ENCODE results near the gene MAIP1. TPM values are rescaled to one million over a fixed set of nuclear protein-coding genes. Genes with fewer than 3 reads are reported as not detected.

Gene MAIP1
- total RNA-seq, 1 donor from 2014 or later: 19.3 TPM

DNA sequence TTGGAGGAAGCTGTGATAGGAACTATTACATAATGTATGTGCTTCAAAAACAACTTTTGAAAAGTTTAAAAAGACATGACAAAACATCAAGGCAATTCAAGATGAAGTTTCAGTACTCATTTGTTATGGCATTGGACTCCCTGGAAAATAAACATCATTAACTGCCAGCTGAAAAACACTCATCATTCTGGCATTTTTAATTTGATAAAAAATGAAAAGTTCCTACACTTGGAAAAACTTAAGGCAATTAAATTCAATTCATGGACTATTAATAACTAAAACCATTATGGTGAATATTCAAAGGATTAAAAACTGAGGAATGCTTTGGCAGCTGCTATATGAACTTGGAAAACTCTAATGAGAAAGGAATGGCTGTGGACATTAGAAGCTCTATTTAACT, 8.5 kb upstream of the MAIP1 start:
- no peak for DNase-seq (ENCODE audit: low spot score)

DNA sequence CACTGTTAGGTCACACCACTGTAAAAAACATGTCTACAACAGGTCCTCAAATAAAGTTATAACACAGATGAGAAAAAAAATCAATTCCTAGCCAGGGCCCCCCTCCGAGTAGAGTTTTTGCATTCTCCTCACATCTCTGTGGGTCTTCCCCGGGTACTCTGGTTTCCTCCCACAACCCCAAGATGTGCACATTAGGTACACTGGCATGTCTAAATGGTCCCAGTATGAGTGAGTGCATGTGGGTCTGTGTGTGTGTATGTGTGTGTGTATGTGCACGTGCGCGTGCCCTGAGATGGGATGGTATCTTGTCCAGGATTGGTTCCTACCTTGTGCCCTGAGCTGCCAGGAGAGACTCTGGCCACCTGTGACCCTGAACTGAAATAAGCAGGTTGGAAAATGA, 5.0 kb upstream of the MAIP1 start:
- DNase-seq (ENCODE audit: low spot score): no peak

DNA sequence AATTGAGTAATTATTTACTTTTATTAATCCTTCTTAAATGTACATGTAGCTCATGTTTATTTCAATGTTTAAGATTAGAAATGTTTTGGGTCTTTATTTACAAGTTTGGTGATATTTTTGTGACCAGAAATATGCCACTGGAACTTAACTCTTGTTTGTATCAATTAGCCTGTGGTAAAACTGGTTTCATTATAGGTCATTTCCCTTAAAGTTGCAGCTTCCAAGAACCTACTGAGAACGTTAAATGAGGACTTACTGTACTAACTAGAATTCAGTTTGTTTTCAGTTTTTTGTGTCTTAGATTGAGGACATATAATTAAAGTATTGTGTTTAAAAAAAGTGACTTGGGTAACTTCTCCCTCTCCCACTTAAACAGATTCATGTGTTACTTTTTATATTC, 4.4 kb upstream of the MAIP1 start:
- DNase-seq (ENCODE audit: low spot score): no peak

DNA sequence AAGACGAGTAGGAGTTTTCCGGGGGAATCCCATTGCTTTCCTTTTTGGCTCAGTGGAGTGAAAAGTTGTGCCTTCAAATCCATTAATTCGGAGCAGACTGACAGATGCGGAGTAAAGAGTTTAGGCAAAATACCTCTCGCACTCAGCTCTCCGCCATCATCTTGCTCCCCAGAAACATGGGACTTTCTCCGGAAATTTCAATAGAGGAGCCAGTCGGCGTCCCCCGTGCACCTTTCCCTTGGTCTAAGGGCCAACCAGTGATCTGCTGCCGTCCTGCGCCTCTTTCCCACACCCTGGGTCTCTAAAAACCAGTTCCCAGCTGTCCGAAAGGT, 409 bp upstream of the MAIP1 start:
- DNase-seq (ENCODE audit: low spot score): no peak

DNA sequence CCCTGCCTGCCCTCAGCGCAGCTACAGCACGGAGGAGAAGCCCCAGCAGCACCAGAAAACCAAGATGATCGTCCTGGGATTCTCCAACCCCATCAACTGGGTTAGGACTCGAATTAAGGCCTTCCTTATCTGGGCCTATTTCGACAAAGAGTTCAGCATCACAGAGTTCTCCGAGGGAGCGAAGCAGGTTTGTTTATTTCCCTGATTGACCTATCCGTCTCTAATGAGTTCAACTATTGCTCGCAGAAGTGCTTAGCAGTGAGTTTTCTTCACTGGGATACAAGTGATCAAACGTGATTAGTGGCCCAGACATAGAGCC, 639 bp downstream of the MAIP1 start:
- DNase-seq (ENCODE audit: low spot score): no peak

DNA sequence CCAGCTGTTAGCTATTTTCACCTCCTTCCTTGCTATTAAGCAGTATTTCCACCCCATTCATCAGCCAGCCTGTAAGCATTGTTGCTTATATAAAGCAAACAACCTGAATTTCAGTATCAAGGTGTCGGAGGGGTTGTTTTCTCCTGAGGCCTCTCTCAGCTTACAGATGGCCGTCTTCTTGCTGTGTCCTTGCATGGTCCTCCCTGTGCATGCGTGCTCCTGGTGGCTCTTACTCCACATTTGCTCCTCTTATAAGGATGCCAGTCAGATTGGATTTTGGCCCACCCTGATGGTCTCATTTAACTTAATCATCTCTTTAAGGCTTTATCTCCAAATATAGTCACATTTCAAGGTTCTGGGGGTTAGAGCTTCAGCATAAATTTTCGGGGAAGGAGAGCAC, 2.6 kb downstream of the MAIP1 start:
- DNase-seq (ENCODE audit: low spot score): no peak

DNA sequence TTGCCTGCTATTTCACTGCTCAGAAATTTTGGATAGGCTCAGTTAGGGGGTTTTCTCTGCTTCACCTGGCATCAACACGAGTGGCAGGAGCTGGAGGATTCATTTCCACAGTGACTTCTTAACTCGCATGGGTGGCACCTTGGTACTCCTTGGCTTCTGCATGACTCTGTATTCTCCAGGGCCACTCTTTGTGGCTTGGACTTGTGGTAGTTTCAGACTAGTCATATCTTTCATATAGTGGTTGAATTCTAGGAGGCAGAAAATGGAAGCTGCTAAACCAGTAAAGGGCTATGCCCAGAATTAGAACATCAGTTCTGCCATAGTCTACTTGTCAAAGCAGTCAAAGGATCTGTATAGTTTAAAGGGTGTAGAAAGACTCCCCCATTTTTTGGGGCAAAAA, 6.8 kb downstream of the MAIP1 start:
- no peak for DNase-seq (ENCODE audit: low spot score)

DNA sequence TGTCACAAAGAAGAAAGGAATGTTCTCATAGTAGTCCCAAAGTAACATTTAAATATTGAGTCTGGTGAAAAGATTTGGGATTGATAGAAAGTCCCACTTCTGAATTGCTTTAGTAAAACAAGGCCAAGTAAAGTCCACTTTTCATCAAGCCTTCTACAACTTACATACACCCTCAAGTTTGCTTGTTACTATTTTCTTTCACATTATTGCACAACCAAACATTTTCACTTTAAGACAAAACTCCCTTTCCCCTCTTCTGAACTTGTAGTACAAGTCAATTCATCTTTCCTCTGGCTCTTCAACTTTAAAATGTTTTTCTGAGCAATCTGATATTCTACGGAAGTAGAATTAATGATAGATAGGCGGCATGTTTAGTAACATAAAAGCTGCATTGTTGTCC, 11.0 kb downstream of the MAIP1 start:
- no peak for DNase-seq (ENCODE audit: low spot score)

DNA sequence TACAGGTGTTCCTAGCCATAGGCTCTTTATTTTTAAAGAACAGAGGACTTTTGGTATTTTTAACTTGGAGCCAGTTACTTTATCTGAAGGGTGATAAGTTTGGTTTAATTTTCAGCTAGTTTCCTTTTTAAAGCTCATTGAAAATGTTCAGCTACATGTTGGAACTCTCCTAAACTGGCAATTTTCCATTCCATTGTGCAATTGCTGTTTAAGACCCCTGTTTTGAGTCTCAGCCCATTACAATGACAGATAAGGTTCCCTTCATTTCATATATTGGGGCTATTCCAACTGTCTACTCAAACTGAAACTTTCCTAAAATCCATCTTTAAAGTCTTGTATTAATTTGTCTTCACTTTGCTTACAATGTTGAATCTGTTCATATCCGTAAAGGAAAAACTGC, 11.6 kb downstream of the MAIP1 start:
- no peak for DNase-seq (ENCODE audit: low spot score)

DNA sequence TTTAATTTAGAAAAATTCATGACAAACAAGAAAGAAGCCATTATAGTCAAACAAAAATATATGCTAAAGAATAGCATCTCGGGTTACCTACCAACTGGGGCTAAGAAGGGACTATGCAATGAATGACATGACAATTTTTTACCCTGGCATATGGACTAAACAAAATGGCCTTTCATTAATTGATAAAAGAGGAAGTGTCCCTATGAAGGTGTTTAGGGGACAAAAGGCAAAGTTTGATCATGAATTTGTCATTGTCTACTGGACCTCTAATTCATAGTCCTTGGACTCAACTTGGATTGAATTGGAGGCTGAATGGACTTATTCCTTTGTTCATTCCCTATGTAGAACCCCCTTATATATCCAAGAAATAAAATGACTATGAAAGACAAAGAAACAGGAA, 12.7 kb downstream of the MAIP1 start:
- DNase-seq (ENCODE audit: low spot score): no peak

DNA sequence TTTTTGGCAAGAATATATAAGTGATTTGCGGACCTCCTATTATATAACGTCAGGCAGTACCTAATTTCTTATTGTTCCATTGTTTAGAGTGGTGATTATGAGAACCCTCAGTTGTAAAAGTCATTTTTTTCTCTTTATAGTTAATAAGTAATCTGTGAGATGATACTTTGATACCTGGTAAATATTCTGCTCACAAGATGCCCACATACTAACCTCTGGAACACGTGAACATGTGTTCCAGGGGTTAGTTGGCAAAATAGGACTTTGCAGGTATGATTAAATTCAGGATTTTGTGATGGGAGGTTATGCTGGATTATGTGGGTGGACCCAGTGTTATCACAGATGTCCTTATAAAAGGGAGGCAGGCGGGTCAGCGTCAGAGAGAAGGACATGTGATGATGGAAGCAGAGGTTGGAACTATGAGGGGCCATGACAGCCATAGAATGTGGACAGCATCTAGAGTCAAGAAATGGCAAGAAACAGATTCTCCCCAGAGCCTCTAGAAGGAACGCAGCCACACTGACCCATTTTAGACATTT, 16.8 kb downstream of the MAIP1 start:
- no peak for DNase-seq (ENCODE audit: low spot score)

DNA sequence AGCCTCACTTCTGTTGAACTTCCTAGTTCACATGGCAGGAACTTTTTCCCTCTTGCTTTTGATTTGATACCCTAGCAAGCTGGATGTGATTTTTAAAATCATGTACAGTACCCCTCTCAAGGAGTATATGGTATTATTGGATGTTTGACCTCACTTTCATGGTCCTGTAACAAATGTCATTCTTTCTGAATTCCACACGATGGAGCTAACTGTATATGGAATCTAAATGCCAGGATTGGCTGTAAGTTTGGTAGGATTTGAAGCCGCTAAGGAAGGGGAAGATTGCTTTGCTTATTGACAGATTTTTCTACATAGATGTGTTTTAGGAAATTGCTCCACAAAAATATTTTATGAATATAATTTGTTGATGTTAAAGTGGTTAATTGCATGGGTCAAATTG, 18.3 kb downstream of the MAIP1 start:
- DNase-seq (ENCODE audit: low spot score): no peak

DNA sequence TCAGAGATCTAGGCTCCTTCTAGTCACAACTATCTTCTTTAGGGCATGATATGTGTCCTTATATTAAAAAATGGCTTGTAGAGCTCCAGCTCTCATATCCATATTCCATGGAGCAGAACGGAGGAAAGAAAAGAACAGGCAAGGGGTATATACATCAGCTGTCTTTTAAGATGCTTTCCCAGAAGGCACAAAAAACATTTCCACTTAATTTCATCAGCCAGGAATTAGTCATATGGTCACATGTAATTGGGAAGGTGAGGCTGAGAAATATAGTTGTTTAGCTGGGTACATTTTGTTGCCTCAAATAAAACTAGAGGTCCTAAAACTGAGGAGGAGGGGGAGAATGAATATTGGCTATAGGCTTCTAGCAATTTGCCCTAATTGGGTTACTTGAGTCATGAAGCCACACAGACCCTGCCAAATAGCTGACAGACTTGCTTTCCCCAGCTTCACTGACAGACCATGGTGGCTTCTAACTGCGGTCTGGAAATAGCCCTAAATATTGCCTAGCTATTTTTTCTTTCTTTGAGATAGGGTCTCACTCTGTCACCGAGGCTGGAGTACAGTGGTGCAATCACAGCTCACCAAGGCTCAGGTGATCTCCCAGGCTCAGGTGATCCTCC, 20.0 kb downstream of the MAIP1 start:
- DNase-seq (ENCODE audit: low spot score): no peak

DNA sequence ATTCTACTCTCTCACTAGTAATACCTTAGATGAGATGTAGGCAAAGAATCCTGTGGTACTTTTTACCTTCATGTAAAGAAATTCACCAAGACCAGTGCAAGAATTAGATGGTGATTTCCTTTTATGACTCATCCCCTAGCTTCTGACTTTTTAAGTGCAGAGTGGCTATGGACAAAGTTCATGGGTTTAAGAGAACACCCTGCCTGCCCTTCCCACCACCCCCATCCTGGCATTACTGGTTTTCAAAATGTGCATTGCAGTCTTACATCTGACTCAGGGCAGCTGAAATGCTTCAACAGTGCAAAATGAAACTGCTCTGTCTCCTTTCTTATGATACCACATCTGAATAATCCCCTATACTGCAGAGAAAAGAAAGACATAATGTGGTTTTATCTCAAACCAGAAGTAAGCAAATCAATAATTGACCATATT, 22.6 kb downstream of the MAIP1 start:
- no peak for DNase-seq (ENCODE audit: low spot score)

DNA sequence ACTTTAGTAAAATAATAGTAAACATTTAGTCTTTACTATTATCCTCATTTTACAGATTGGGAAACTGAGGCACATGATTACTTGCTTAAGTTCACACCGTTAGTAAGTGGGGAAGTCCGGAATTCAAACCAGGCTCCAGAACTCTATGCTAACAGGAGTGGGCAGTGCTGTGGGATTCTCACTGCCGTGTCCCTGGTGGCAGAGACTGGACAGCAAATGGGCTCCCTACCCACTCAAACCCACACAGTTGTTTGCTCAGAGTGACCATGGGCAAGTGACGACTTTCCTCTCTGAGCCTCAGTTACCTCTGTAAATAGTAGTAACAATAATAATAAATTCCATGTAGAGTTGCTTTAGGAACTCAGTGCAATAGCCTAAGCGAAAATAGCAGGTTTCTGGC, 24.0 kb downstream of the MAIP1 start:
- DNase-seq (ENCODE audit: low spot score): no peak

DNA sequence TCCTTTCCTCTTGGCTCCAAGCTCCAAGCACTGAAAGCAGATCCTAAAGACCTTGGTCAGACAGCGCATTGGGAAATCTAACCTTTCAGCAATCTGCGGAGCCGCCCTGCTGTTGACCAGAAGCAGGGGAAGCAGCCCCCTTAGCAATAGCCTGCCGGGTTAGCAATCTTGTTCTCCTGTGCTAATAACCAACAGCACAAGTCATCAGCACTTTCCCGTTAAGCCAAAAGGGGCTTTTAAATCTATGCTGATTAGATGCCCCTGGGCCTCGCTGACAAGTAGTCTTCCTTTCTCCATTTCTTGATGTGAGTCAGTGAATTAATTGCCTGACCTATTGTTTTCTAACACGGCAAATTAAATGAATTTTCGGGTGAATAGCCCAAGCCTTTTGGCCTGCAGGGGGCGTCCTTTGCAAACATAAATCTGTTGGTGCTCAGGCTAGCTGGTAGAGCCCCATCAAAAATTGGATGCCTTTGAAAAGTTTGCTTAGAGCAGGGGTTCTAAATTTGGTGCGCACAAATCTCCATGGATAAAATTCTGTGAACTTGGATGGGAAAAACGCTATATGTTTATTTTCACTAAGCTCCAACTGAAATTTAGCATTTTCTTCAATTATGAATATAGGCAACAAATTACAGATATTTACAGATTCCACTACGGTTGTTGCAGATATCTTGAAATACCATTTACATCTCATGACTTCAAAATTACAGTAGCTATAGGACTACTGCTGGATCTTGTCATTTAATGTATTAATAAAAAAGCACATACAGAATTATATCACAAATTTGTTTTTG, 24.6 kb downstream of the MAIP1 start:
- DNase-seq (ENCODE audit: low spot score): peak; percentile 92

DNA sequence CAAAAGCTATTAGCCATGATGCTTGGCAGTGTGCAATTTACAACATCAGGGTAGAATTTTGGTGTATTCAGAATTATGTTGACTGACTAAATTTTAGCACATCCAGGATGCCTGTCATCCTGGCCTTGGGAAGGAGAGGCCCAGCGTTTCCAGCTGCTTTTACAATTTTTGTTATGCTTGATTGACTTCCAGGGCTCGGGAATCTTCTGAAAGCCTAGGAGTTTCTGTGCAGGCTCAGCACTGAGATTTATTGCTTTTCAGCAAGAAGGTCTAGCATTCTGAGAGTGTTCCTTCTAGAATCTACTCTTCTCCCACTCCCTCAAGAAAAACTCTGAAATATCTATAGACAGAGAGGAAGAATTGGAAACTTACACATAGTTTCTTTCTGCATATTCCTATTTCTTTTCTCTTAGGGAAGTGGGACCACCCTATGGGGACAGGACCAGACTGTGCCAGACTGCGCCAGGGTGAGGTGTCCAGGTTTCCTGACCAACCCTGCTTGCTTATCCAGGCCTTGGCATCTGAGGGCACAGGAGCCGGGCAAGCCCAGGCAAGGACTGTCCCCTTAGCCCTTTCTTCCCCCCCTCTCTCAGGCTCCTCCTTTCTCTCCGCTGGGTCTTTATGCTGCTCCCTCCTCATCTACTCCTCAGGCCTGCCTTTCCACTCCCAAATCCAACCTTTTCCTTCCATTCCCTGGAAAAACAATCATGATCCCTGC, 26.9 kb downstream of the MAIP1 start:
- no peak for DNase-seq (ENCODE audit: low spot score)

DNA sequence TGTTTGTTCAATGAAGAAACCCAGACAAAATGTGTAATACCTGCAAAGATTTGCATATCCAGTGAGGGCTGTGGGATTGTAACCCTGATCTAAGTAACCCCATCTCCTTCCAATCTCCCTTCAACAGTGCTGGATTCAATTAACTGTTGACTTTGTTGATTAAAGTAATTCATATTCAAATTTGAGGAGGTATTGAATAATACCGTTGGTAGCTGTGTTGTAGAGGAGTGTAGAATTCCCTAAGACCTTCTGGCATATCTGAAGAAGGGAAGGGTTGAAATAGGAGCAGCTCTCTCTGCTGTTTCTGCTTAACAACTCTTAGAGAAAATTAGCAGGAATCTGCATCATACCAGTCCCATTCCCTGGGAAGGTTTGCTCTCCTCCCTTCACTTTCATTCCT, 28.2 kb downstream of the MAIP1 start:
- no peak for DNase-seq (ENCODE audit: low spot score)

DNA sequence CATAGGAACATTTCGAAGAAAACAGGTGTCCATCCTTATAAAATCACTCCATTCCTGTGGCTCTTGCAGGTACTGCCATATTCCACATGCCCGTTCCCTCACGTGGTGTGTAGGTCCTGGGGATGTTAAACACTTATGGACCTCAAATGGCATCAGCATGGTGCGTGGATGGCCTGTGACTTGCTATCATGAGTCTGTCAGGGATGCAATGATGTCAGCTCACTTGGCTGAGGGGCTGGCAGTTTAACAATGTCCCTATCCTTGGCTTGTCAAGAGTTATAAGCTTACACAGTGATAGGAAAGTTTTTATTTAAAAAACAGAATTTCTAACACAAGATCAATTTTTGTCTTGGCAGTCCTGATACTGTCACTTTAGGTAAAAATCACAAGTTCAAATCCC, 28.8 kb downstream of the MAIP1 start:
- DNase-seq (ENCODE audit: low spot score): no peak

DNA sequence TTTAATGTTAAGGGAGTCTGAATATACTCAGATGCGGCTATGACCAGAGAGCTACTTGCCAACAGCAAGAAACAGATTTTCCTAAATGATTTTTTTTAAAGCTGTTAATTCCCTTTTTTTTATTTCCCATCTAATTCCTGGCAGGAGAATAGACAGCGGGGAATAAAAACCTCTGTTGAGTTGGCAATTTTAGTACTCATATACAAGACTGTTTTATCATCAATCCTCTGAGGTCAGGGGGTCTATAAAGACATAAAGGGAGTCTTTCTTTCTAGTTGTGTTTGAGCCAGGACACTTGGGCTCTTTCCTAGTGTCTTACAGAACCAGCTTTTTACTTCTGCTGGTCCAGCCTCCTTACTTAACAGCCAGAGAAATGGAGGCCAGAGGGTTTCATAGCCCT, 29.4 kb downstream of the MAIP1 start:
- no peak for DNase-seq (ENCODE audit: low spot score)

DNA sequence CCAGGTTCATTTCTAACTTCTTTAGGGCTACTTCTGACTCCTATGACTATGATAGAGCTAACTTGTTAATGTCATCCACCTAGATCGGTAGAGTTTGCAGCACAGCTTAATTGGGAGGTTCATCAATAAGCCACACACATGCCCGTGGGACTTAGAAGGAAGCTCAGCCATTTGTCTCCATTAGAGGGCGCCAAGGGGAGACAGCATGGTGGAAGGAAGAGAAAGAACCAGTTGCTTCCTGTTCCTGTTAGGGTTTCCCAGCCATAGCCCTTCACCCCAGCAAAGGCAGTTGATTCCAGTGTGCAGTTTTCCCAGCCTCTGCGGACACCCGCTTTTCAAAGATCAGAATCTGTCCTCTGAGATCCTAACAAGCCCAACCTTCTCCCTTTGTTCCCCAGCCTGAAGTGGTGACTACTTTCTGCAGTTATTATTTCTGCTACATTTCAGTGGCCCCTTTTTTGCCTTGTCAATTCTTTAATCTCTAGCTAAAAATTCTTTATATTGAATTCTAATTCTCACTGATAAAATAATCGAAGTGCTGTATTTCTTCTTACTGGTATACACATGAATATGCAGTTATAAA, 30.3 kb downstream of the MAIP1 start:
- no peak for DNase-seq (ENCODE audit: low spot score)

DNA sequence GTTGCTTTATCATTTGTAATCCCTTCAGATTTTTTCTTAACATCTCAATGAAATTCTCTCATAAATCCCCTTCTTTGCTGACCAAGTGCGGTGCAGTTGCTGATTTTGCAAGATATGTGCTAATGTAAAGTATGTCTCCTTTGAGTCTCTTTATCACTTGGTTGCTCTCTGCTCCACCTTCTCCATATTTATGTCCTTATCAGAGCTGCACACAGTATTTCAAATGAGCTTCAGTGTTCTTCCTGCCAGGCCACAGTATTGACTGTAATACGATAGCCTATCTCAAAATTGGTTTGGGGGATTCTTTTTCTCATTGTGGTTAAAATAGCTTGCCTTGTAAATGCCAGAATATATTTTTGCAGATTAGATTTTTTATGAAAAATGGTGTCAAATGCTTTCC, 32.2 kb downstream of the MAIP1 start:
- DNase-seq (ENCODE audit: low spot score): no peak

Data from mesenteric fat pad (tissue), 1 donor.